ENCODE data around the gene PCDH15. TPM values are rescaled to one million over a fixed set of nuclear protein-coding genes. Genes with fewer than 3 reads are reported as not detected.

Gene PCDH15
- total RNA-seq, 2 experiments from 2014 or later, result not detected

DNA sequence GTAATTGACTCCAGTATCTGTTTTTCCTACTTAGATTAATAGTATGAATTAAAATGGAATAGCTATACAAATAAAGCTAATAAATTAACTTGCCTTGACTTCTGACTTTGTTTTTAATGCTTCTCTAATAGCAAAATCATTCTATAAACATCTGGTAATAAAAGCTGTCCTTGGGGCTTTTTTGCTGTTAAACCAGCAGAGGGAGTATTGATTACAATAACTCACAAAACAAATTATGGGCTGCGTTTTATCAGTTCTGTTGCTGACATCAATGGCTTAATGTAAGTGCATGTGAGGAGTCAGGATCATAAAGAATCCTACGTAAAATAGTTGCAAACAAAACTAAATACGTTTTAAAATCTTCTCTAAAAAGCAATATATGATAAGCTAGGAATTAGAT is 667.8 kb downstream of the PCDH15 start:
- no peak overlapping the region for H3K4me2 ChIP-seq (ENCODE audit: low read length)
- no peaks in the 10 kb centered on the region for H3K36me3 ChIP-seq (ENCODE audit: insufficient read depth, low read length)
- intact Hi-C loops (cut with micrococcal nuclease; ENCODE audit: unreplicated experiment), result no loop called here
- no peaks in the 10 kb centered on the region for H4K20me1 ChIP-seq (ENCODE audit: insufficient read depth, low read length)
- CTCF ChIA-PET (ENCODE audit: unreplicated experiment), result no interaction called here
- POLR2A ChIA-PET, result interaction anchor here (0.8 to 1.3 kb wide), 3 partner anchors 32 to 72 kb away, joined by 3 to 6 read pairs (median 3); no protein-coding TSS in a partner anchor
- DNase-seq (ENCODE audit: low spot score), result no peak
- no peak overlapping the region for H3K4me3 ChIP-seq (ENCODE audit: low read depth, low read length, poor library complexity, severe bottlenecking)
- TF ChIP-seq, protein P1, sequence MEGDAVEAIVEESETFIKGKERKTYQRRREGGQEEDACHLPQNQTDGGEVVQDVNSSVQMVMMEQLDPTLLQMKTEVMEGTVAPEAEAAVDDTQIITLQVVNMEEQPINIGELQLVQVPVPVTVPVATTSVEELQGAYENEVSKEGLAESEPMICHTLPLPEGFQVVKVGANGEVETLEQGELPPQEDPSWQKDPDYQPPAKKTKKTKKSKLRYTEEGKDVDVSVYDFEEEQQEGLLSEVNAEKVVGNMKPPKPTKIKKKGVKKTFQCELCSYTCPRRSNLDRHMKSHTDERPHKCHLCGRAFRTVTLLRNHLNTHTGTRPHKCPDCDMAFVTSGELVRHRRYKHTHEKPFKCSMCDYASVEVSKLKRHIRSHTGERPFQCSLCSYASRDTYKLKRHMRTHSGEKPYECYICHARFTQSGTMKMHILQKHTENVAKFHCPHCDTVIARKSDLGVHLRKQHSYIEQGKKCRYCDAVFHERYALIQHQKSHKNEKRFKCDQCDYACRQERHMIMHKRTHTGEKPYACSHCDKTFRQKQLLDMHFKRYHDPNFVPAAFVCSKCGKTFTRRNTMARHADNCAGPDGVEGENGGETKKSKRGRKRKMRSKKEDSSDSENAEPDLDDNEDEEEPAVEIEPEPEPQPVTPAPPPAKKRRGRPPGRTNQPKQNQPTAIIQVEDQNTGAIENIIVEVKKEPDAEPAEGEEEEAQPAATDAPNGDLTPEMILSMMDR (conservative IDR thresholded peaks at IDR 0.05; ENCODE audit: low read length), result peak; percentile 50
- no peak for TF ChIP-seq EZH2phosphoT487 (IDR thresholded peaks at IDR 0.05; ENCODE audit: borderline replicate concordance, low read depth, low read length)
- no peaks in the 10 kb centered on the region for H3K79me2 ChIP-seq (ENCODE audit: insufficient read depth, low read depth, low read length)
- no peak overlapping the region for H2AFZ ChIP-seq (ENCODE audit: low read length)
- no TSS peak for BruUV-seq (replicated peaks)
- no peaks in the 10 kb centered on the region for H3K4me1 ChIP-seq (ENCODE audit: insufficient read depth, low read length, poor library complexity, severe bottlenecking)
- no peak overlapping the region for H3K27ac ChIP-seq (ENCODE audit: low read depth, low read length, poor library complexity, severe bottlenecking)
- no peaks in the 10 kb centered on the region for H3K9me2 ChIP-seq (ENCODE audit: insufficient read depth, low read length)
- H3K9me3 ChIP-seq (ENCODE audit: low read length), result no peaks in the 10 kb centered on the region

DNA sequence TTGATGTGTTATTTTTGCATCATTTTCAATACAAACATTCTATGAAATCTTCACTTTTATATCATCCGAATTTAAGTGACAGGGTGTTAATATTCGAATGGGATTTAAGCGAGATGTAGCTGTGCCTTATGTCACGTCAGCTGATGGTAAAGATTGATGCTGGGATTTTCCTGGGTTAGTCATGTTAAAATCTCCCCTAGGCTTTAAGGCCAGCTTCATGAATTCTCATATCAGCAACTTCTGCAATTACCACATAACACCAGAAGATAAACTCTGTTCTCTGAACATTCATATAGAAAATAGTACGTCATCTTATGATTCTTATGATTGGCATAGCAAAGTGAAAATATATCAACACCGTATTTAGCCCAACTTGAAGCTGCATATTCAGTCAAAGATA is 669.2 kb downstream of the PCDH15 start:
- H3K79me2 ChIP-seq (ENCODE audit: insufficient read depth, low read depth, low read length), result no peaks in the 10 kb centered on the region
- ChIA-PET CTCF (ENCODE audit: unreplicated experiment) (no interaction called here), POLR2A (no interaction called here)
- H3K4me3 ChIP-seq (ENCODE audit: low read depth, low read length, poor library complexity, severe bottlenecking), result no peak overlapping the region
- H3K4me1 ChIP-seq (ENCODE audit: insufficient read depth, low read length, poor library complexity, severe bottlenecking), result no peaks in the 10 kb centered on the region
- no peak overlapping the region for H2AFZ ChIP-seq (ENCODE audit: low read length)
- no TSS peak for BruUV-seq (replicated peaks)
- H3K4me2 ChIP-seq (ENCODE audit: low read length), result no peak overlapping the region
- H3K27ac ChIP-seq (ENCODE audit: low read depth, low read length, poor library complexity, severe bottlenecking), result no peak overlapping the region
- TF ChIP-seq, protein P1 (conservative IDR thresholded peaks at IDR 0.05; ENCODE audit: low read length), result no peak
- no peak for TF ChIP-seq EZH2phosphoT487 (IDR thresholded peaks at IDR 0.05; ENCODE audit: borderline replicate concordance, low read depth, low read length)
- DNase-seq (ENCODE audit: low spot score), result no peak
- no peaks in the 10 kb centered on the region for H3K36me3 ChIP-seq (ENCODE audit: insufficient read depth, low read length)
- H3K9me2 ChIP-seq (ENCODE audit: insufficient read depth, low read length), result no peaks in the 10 kb centered on the region
- H3K9me3 ChIP-seq (ENCODE audit: low read length), result no peaks in the 10 kb centered on the region
- no peaks in the 10 kb centered on the region for H4K20me1 ChIP-seq (ENCODE audit: insufficient read depth, low read length)
- intact Hi-C loops (cut with micrococcal nuclease; ENCODE audit: unreplicated experiment), result no loop called here

DNA sequence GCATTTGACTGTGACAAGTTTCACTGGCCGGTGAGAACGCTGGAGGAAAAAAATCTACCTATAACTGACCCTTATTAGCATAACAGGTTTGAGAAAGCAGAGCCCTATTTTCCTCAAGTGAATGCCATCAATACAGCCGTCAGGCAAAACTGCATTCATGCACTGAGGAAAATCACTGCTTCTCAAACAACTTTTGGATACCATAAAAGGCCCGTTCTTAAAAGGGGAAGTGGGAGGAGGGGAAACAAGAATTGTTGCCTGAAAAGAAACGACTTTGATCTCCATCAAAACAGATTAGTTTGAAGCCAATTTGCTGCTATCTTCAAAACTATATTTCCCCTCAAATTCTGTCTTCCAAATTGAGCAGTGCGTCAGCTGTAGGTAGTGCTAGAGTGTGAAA is 670.6 kb downstream of the PCDH15 start:
- H3K4me2 ChIP-seq (ENCODE audit: low read length), result no peak overlapping the region
- no peaks in the 10 kb centered on the region for H3K36me3 ChIP-seq (ENCODE audit: insufficient read depth, low read length)
- TF ChIP-seq, protein P1 (conservative IDR thresholded peaks at IDR 0.05; ENCODE audit: low read length), result no peak
- TF ChIP-seq EZH2phosphoT487 (IDR thresholded peaks at IDR 0.05; ENCODE audit: borderline replicate concordance, low read depth, low read length), result no peak
- H4K20me1 ChIP-seq (ENCODE audit: insufficient read depth, low read length), result no peaks in the 10 kb centered on the region
- H3K4me1 ChIP-seq (ENCODE audit: insufficient read depth, low read length, poor library complexity, severe bottlenecking), result no peaks in the 10 kb centered on the region
- H3K9me2 ChIP-seq (ENCODE audit: insufficient read depth, low read length), result no peaks in the 10 kb centered on the region
- BruUV-seq (replicated peaks), result no TSS peak
- H3K9me3 ChIP-seq (ENCODE audit: low read length), result no peaks in the 10 kb centered on the region
- H3K79me2 ChIP-seq (ENCODE audit: insufficient read depth, low read depth, low read length), result no peaks in the 10 kb centered on the region
- CTCF ChIA-PET (ENCODE audit: unreplicated experiment), result no interaction called here
- POLR2A ChIA-PET, result interaction anchor here (0.7 kb wide), 1 partner anchor 71 kb away, joined by 3 read pairs; no protein-coding TSS in a partner anchor
- no peak for DNase-seq (ENCODE audit: low spot score)
- intact Hi-C loops (cut with micrococcal nuclease; ENCODE audit: unreplicated experiment), result no loop called here
- no peak overlapping the region for H3K27ac ChIP-seq (ENCODE audit: low read depth, low read length, poor library complexity, severe bottlenecking)
- H3K4me3 ChIP-seq (ENCODE audit: low read depth, low read length, poor library complexity, severe bottlenecking), result no peak overlapping the region
- no peak overlapping the region for H2AFZ ChIP-seq (ENCODE audit: low read length)

Data from OCI-LY7 (cell line).